DND-41 (cell line): ENCODE data around the gene TSPAN1.
"Not testable (repeated sequence)": the region's sequence is repeated elsewhere in the genome, so short reads cannot be mapped to it uniquely, and the experiment has no call there.

ENCODE experiments used
- ATAC-seq: fragments of 200-7000 bp; cut with Tn5 transposase; 3 replicates; pipeline ENCODE4 v1.9.1; 2021; ENCODE audit warnings: low read depth; ENCODE audit not compliant: insufficient read depth
- DNase-seq: peaks from one replicate; pipeline ENCODE4 v3.0.0-alpha.2; 2020
- H2AFZ ChIP-seq: 2 replicates; pipeline ENCODE4 v1.6.0; 2012; ENCODE audit warnings: low read depth, low read length
- H3K27ac ChIP-seq: 2 replicates; pipeline ENCODE4 v1.5.1; 2012; ENCODE audit warnings: low read length, inconsistent platforms
- H3K27me3 ChIP-seq: fragments of 200-600 bp; sonication (generic); 2 replicates; pipeline ENCODE4 v1.6.0; 2012; ENCODE audit warnings: low read length, mild to moderate bottlenecking, inconsistent platforms; ENCODE audit not compliant: insufficient read depth, poor library complexity
- H3K36me3 ChIP-seq: 2 replicates; pipeline ENCODE4 v1.5.1; 2012; ENCODE audit warnings: low read length, inconsistent platforms; ENCODE audit not compliant: insufficient read depth
- H3K4me1 ChIP-seq: 2 replicates; pipeline ENCODE4 v1.5.1; 2012; ENCODE audit warnings: mild to moderate bottlenecking, low read length; ENCODE audit not compliant: insufficient read depth
- H3K4me2 ChIP-seq: 2 replicates; pipeline ENCODE4 v1.6.0; 2012; ENCODE audit warnings: mild to moderate bottlenecking, moderate library complexity, low read length, inconsistent platforms; ENCODE audit not compliant: insufficient read depth
- H3K4me3 ChIP-seq, 2 experiments: fragments of 200-600 bp in 1 of 2; shearing (Covaris generic) in 1 of 2; 2 replicates each; pipeline ENCODE4 v1.5.1; 2012 to 2016; ENCODE audit warnings: inconsistent platforms in 2 of 2, low read length in 2 of 2, mild to moderate bottlenecking in 2 of 2, low read depth in 1 of 2, moderate library complexity in 1 of 2
- H3K79me2 ChIP-seq: 2 replicates; pipeline ENCODE4 v1.6.0; 2012; ENCODE audit warnings: low read length, inconsistent platforms; ENCODE audit not compliant: insufficient read depth
- H3K9ac ChIP-seq: 2 replicates; pipeline ENCODE4 v1.6.0; 2012; ENCODE audit warnings: low read depth, mild to moderate bottlenecking, inconsistent platforms, low read length, moderate library complexity
- H3K9me3 ChIP-seq: 2 replicates; pipeline ENCODE4 v1.5.1; 2012; ENCODE audit warnings: low read length, moderate library complexity, mild to moderate bottlenecking, inconsistent platforms; ENCODE audit not compliant: insufficient read depth, severe bottlenecking
- H4K20me1 ChIP-seq: 2 replicates; pipeline ENCODE4 v1.6.0; 2012; ENCODE audit warnings: low read length; ENCODE audit not compliant: insufficient read depth
- EZH2 ChIP-seq: IDR thresholded peaks from 3 replicates; pipeline ENCODE4 v1.6.1; 2012; ENCODE audit warnings: borderline replicate concordance, low read depth, mild to moderate bottlenecking, moderate library complexity, low read length, inconsistent platforms; ENCODE audit not compliant: severe bottlenecking
- TF ChIP-seq, protein P1 (sequence below): IDR thresholded peaks from 2 replicates; pipeline ENCODE4 v1.5.1; 2012; ENCODE audit warnings: borderline replicate concordance, low read length, moderate library complexity, mild to moderate bottlenecking; ENCODE audit not compliant: poor library complexity, severe bottlenecking; ENCODE audit errors: extremely low read depth

TSPAN1 gene

DNA sequence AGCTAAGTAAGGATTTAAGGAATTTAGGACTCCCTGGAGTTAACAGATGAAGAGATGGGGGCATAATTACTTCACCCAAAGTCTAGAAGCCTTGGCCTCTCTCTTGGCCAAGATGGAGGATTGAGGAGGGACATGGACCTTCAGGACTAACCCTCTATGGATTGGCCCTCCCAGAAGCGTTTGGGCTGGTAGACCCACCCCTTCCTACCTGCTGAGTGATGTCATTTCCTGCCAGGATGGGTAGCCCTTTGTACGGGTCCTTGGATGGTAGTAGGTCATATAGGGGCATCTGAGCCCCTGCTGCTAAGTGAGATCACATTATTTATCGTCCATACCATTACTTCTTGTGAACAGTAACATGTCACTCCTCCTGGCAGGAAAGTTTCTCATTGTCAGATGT, 45.9 kb downstream of the TSPAN1 start:
- Histone ChIP-seq H3K79me2 (no peaks in the 10 kb centered on the region), H3K9ac (no peak overlapping the region), H3K4me1 (no peaks in the 10 kb centered on the region), H3K4me2 (no peak overlapping the region), H3K9me3 (no peaks in the 10 kb centered on the region), H3K36me3 (no peaks in the 10 kb centered on the region), H4K20me1 (no peaks in the 10 kb centered on the region), H3K27me3 (no peaks in the 10 kb centered on the region), H2AFZ (no peak overlapping the region), H3K4me3 (no peak overlapping the region), H3K27ac (no peak overlapping the region)
- TF ChIP-seq EZH2, result no peak
- TF ChIP-seq, protein P1, sequence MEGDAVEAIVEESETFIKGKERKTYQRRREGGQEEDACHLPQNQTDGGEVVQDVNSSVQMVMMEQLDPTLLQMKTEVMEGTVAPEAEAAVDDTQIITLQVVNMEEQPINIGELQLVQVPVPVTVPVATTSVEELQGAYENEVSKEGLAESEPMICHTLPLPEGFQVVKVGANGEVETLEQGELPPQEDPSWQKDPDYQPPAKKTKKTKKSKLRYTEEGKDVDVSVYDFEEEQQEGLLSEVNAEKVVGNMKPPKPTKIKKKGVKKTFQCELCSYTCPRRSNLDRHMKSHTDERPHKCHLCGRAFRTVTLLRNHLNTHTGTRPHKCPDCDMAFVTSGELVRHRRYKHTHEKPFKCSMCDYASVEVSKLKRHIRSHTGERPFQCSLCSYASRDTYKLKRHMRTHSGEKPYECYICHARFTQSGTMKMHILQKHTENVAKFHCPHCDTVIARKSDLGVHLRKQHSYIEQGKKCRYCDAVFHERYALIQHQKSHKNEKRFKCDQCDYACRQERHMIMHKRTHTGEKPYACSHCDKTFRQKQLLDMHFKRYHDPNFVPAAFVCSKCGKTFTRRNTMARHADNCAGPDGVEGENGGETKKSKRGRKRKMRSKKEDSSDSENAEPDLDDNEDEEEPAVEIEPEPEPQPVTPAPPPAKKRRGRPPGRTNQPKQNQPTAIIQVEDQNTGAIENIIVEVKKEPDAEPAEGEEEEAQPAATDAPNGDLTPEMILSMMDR, result no peak
- DNase-seq (no peak), ATAC-seq (no peak)

DNA sequence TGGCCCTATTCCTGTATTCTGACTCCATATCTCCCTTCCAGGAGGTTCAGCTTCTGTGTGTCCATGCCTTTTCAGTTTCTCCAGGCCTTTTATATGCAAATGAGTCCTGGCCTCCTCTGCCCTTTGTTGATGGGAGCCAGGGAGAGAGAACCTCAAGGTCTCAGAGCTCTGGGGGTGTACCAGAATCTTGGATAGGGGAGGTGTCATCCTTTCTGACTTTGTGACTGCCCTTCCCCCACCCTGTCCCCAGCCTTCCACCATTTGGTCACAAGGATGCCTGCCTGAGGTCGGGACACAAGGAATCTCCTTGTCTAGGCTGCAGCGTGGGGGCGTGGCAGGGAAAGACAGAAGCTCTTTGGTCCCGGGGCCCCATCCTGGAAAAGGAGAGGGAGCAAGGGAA, 46.9 kb downstream of the TSPAN1 start:
- Histone ChIP-seq H3K27me3 (no peaks in the 10 kb centered on the region), H4K20me1 (no peaks in the 10 kb centered on the region), H3K4me2 (no peak overlapping the region), H3K4me3 (no peak overlapping the region), H3K9ac (no peak overlapping the region), H3K9me3 (no peaks in the 10 kb centered on the region), H2AFZ (no peak overlapping the region), H3K36me3 (no peaks in the 10 kb centered on the region), H3K27ac (no peak overlapping the region), H3K79me2 (no peaks in the 10 kb centered on the region), H3K4me1 (no peaks in the 10 kb centered on the region)
- no peak for ATAC-seq
- TF ChIP-seq, protein P1, result no peak
- no peak for TF ChIP-seq EZH2
- no peak for DNase-seq

DNA sequence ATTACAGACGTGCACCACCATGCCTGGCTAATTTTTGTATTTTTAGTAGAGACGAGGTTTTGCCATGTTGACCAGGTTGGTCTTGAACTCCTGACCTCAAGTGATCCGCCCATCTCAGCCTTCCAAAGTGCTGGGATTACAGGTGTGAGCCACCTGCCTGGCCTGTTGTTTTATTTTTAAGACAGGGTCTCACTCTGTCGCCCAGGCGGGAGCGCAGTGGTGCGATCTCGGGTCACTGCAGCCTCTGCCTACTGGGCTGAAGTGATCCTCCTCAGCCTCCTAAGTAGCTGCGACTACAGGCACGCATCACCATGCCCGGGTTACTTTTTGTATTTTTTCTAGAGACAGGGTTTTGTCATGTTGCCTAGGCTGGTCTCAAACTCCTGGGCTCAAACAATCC, 48.2 kb downstream of the TSPAN1 start:
- not testable (repeated sequence) for H3K27ac ChIP-seq, H3K4me1 ChIP-seq, ATAC-seq, H3K9me3 ChIP-seq, H3K36me3 ChIP-seq, H3K79me2 ChIP-seq, H3K9ac ChIP-seq, H3K4me2 ChIP-seq, H3K4me3 ChIP-seq, H3K27me3 ChIP-seq, DNase-seq, H4K20me1 ChIP-seq
- 0 out of 2 replicates have a peak overlapping the region, but pooled peaks have one; percentile 66 for H2AFZ ChIP-seq

DNA sequence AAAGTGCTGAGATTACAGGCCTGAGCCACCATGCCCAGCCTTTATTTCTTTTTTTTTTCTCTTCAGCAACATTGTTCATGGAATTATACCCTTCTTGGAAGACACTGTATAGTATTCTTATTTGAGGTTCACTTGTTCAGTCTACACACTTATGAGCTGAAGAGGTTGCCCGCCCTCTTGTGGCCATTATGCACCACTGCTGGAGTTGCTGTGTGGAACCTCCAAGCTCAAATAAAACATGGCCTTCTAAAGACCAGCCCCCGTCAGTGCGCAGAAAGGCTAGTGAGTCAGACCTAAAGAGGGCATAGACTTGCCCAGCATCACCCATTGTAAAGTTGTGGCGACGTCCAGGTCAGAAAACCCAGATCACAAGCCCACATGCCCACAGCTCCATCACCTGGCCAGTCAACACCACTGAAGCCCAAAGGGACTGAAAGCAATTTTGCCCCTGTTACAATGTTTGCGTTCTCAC, 48.6 kb downstream of the TSPAN1 start:
- no peaks in the 10 kb centered on the region for H3K79me2 ChIP-seq
- H3K9me3 ChIP-seq, result no peaks in the 10 kb centered on the region
- no peaks in the 10 kb centered on the region for H3K36me3 ChIP-seq
- DNase-seq (peak; percentile 69), ATAC-seq (peak; percentile 99)
- TF ChIP-seq EZH2, result no peak
- TF ChIP-seq, protein P1, result peak; percentile 98
- peak overlapping the region; percentile 66 for H2AFZ ChIP-seq
- no peak overlapping the region for H3K9ac ChIP-seq
- H3K27ac ChIP-seq, result no peak overlapping the region
- H3K27me3 ChIP-seq, result no peaks in the 10 kb centered on the region
- peaks cover under 1% of the 10 kb centered on the region; the same call in 1 of the 2 replicates for H3K4me1 ChIP-seq
- H4K20me1 ChIP-seq, result no peaks in the 10 kb centered on the region
- H3K4me2 ChIP-seq, result no peak overlapping the region
- H3K4me3 ChIP-seq, result no peak overlapping the region
